Measurements from ENCODE around the gene SYNPR. TPM values are rescaled to one million over a fixed set of nuclear protein-coding genes. Genes with fewer than 3 reads are reported as not detected.

SYNPR gene
- total RNA-seq, 2 experiments from 2014 or later, result not detected

DNA sequence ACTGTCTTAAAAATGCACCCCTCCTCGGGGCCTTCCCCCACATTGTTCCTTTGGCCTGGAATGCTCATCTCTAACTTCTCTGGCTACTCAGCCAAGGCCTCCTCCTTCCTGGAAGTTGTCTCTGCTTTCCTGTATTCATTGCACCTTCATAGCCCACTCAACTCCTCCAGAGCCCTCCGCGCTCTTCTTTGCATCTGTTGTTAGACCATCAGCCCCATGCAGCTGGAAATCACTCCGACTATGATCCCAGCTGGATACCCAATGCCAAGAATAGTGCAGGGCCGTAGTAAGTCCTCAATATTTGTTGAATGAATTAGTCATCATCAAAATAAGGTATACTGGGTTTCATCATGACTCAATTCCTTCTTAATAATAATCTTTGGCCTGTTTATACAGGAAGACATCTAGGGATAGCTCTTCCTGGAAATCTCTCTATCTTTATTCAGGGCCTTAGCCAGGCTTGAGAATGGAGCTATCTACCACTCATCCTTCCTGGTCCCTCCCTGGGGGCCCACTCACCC is 112.7 kb downstream of the SYNPR start:
- H3K4me1 Mint-ChIP-seq (ENCODE audit: low read depth), result no peaks in the 10 kb centered on the region
- no peaks in the 10 kb centered on the region for H3K36me3 ChIP-seq (ENCODE audit: insufficient read depth, low read length)
- TF ChIP-seq, protein P1, sequence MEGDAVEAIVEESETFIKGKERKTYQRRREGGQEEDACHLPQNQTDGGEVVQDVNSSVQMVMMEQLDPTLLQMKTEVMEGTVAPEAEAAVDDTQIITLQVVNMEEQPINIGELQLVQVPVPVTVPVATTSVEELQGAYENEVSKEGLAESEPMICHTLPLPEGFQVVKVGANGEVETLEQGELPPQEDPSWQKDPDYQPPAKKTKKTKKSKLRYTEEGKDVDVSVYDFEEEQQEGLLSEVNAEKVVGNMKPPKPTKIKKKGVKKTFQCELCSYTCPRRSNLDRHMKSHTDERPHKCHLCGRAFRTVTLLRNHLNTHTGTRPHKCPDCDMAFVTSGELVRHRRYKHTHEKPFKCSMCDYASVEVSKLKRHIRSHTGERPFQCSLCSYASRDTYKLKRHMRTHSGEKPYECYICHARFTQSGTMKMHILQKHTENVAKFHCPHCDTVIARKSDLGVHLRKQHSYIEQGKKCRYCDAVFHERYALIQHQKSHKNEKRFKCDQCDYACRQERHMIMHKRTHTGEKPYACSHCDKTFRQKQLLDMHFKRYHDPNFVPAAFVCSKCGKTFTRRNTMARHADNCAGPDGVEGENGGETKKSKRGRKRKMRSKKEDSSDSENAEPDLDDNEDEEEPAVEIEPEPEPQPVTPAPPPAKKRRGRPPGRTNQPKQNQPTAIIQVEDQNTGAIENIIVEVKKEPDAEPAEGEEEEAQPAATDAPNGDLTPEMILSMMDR (IDR thresholded peaks at IDR 0.05), result no peak
- no peaks in the 10 kb centered on the region for H3K36me3 Mint-ChIP-seq (ENCODE audit: low read depth)
- no peak for DNase-seq
- no peak for ATAC-seq (ENCODE audit: poor library complexity)
- no peaks in the 10 kb centered on the region for H3K4me1 ChIP-seq (ENCODE audit: insufficient read depth, low read length)
- H3K27ac ChIP-seq (ENCODE audit: low read depth in 1 of 2, low read length in 2 of 2), result no peak overlapping the region
- no peak overlapping the region for H3K4me3 ChIP-seq (ENCODE audit: low read length)
- CTCF ChIA-PET, result no interaction called here
- intact Hi-C loops (cut with DNase I, micrococcal nuclease), result no loop called here
- peaks cover 7% of the 10 kb centered on the region for H3K27me3 Mint-ChIP-seq
- H3K27me3 ChIP-seq (ENCODE audit: control insufficient read depth in 1 of 2, insufficient read depth in 2 of 2, low read length in 2 of 2), result no peaks in the 10 kb centered on the region
- no peaks in the 10 kb centered on the region for H3K9me3 Mint-ChIP-seq
- no peak overlapping the region for H3K27ac Mint-ChIP-seq
- no peak overlapping the region for H3K4me3 Mint-ChIP-seq
- peaks cover 0 to 7% of the 10 kb centered on the region in 2 experiments for H3K9me3 ChIP-seq (ENCODE audit: control insufficient read depth in 1 of 2, insufficient read depth in 1 of 2, low read length in 2 of 2)
- POLR2A ChIA-PET, result no interaction called here

DNA sequence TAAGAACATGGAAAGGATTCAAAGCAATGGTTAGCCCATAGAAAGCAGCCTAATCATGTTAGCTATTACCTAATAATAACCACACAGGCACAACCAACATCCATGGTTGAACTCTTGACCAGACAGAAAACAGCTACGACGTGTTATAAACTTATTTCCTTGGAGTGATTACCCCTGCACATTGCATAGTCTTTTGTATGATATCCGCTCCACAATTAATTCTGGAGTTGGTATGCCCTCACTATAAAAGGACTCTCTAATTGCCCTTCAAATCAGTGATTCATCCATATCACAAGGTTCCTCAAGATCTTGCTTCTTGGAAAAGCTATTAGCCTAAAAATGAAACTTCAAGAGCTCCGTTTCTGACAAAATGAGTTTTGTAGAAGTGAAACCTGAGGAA is 117.9 kb downstream of the SYNPR start:
- Mint-ChIP-seq H3K4me3 (no peak overlapping the region), H3K4me1 (ENCODE audit: low read depth) (no peaks in the 10 kb centered on the region), H3K36me3 (ENCODE audit: low read depth) (no peaks in the 10 kb centered on the region), H3K9me3 (no peaks in the 10 kb centered on the region), H3K27me3 (peaks cover 3% of the 10 kb centered on the region), H3K27ac (no peak overlapping the region)
- Histone ChIP-seq H3K4me1 (ENCODE audit: insufficient read depth, low read length) (no peaks in the 10 kb centered on the region), H3K27ac (ENCODE audit: low read depth in 1 of 2, low read length in 2 of 2) (no peak overlapping the region), H3K36me3 (ENCODE audit: insufficient read depth, low read length) (no peaks in the 10 kb centered on the region), H3K27me3 (ENCODE audit: control insufficient read depth in 1 of 2, insufficient read depth in 2 of 2, low read length in 2 of 2) (no peaks in the 10 kb centered on the region), H3K9me3 (ENCODE audit: control insufficient read depth in 1 of 2, insufficient read depth in 1 of 2, low read length in 2 of 2) (no peaks in the 10 kb centered on the region), H3K4me3 (ENCODE audit: low read length) (no peak overlapping the region)
- CTCF ChIA-PET, result no interaction called here
- TF ChIP-seq, protein P1 (IDR thresholded peaks at IDR 0.05), result no peak
- no peak for DNase-seq
- POLR2A ChIA-PET, result no interaction called here
- no peak for ATAC-seq (ENCODE audit: poor library complexity)
- intact Hi-C loops (cut with DNase I, micrococcal nuclease), result no loop called here

DNA sequence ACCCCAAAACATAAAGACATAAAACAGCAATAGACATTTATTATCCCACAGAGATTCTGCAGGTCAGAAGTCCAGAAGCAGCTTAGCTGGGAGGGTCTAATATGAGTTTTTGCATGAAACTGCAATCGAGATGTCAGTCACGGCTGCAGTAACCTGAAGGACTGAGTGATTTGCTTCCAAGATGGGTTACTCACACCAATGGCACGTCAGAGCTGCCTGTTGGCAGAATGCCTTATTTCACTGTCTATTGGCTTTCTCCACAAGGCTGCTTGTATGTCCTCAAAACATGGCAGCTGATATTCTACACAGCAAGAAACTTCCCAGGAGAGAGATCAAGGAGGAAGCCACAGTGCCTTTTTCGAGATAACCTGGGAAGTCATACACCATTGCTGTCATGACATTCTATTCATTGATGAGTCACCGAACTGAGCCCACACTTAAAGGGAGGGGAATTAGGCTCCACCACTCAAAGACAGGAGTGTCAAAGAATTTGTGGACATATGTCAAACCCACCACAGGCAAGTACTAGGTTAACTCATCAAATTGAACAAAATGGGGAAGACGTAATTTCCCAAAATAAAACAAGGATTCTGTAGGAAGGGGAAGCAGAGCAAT is 122.2 kb downstream of the SYNPR start:
- Histone ChIP-seq H3K4me3 (ENCODE audit: low read length) (no peak overlapping the region), H3K4me1 (ENCODE audit: insufficient read depth, low read length) (no peaks in the 10 kb centered on the region), H3K27ac (ENCODE audit: low read depth in 1 of 2, low read length in 2 of 2) (no peak overlapping the region), H3K9me3 (ENCODE audit: control insufficient read depth in 1 of 2, insufficient read depth in 1 of 2, low read length in 2 of 2) (no peaks in the 10 kb centered on the region), H3K27me3 (ENCODE audit: control insufficient read depth in 1 of 2, insufficient read depth in 2 of 2, low read length in 2 of 2) (no peaks in the 10 kb centered on the region), H3K36me3 (ENCODE audit: insufficient read depth, low read length) (no peaks in the 10 kb centered on the region)
- no peaks in the 10 kb centered on the region for H3K4me1 Mint-ChIP-seq (ENCODE audit: low read depth)
- no peaks in the 10 kb centered on the region for H3K27me3 Mint-ChIP-seq
- POLR2A ChIA-PET, result no interaction called here
- TF ChIP-seq, protein P1 (IDR thresholded peaks at IDR 0.05), result no peak
- no peaks in the 10 kb centered on the region for H3K36me3 Mint-ChIP-seq (ENCODE audit: low read depth)
- no peak for DNase-seq
- no peaks in the 10 kb centered on the region for H3K9me3 Mint-ChIP-seq
- ATAC-seq (ENCODE audit: poor library complexity), result no peak
- intact Hi-C loops (cut with DNase I, micrococcal nuclease), result no loop called here
- CTCF ChIA-PET, result no interaction called here
- H3K4me3 Mint-ChIP-seq, result no peak overlapping the region
- H3K27ac Mint-ChIP-seq, result no peak overlapping the region
